Frontal cortex (tissue), 4 donors: ENCODE results near the gene PCDH15. TPM values are rescaled to one million over a fixed set of nuclear protein-coding genes. Genes with fewer than 3 reads are reported as not detected.

Experiments used
- DNase-seq, 2 donors: peaks; one replicate each; pipeline ENCODE4 v3.0.0; 2012; ENCODE audit warnings: low spot score in 2 of 2
- FAIRE-seq: peaks from 2 replicates; lab custom pipeline; 2012; peaks lifted over from hg19 to GRCh38; lab: Jason Lieb, UNC
- total RNA-seq: library from RNA; depleted of rRNA; stranded (reverse); fragments of >200 nt; gene quantifications from one replicate; pipeline ENCODE4 v1.2.3, GENCODE V29; 2014
- donor health status: control.
- donor health status: control.
- donor health status: control.

PCDH15 gene
- total RNA-seq, 1 donor from 2014 or later = 6.1 TPM

DNA sequence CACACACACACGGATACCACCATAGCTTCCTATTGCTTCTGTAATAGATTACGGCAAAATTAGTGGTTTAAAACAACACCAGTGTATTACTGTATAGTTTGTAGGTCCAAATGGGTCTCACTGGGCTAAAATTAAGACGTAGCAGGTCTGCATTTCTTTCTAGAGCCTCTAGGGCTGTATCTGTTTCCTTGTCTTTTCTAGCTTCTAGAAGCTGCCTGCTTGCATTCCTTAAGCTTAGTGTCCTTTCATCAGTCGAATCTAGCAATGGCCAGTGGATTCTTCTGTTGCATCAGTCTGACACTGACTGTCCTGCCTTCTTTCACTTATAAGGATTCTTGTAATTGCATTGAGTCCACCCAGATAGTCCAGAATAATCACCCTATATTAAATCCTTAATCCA lies 882.3 kb downstream of the PCDH15 start:
- DNase-seq (no peak), FAIRE-seq (no peak)

DNA sequence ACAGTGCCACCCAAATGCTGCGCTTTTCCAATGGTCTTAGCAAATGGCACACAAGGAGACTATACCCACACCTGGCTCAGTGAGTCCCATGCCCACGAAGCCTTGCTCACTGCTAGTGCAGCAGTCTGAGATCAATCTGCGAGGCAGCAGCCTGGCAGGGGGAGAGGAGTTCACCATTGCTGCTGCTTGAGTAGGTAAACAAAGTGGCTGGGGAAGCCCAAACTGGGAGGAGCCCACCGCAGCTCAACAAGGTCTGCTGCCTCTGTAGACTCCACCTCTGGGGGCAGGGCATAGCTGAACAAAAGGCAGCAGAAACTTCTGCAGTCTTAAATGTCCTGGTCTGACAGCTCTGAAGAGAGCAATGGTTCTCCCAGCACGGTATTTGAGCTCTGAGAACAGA lies 891.2 kb downstream of the PCDH15 start:
- DNase-seq = no peak
- no peak for FAIRE-seq

DNA sequence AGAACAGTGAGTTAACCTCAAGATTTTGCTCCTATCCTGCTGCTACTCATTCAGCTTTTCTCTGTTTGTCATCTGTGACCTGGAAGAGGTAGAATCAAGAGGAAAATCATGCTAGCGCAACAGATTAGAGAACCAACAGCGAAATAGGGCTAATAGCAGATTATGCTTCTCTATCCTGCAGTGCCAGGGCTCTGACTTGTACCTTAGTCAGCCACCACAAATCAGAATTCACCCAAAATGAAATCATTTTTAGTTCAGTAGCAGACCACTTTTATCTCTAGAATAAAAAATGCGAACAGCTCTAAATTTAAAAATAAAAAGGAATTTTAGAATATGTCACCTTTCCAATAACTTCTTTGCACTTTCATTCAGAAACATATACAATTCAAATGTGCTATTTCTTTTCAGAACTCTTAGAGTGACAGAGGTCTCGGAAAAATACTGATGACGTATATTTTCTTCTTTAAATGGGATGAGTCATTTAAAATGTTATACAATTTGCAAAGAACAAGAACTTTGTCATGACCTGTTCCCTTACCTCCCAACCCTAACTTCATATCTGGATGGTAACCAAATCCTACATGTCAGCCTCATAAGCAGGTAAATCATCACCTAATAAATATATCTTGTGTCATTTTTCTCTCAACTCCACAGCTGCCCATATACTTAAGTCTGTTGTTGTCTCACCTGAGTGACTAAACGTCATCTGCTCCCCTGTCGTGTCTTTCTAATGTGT lies 896.4 kb downstream of the PCDH15 start:
- FAIRE-seq (no peak), DNase-seq (no peak)

DNA sequence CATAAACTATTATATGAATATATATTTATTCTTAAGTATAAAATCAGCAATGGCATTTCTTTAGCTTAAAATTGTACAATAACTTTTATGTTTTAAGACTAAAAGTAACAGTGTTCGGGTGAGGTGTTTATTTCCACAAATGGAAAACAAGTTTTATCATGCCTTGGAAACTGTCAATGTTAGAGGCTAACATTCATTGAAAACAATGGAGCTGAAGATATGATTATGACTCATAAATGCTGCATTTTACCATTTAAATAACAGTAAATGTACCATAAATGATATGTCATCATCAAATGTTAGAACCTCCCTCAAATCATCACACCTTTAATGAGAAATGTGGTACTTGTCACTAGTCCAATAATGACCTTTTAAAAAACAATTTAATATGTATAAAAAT lies 897.3 kb downstream of the PCDH15 start:
- DNase-seq (no peak), FAIRE-seq (no peak)

DNA sequence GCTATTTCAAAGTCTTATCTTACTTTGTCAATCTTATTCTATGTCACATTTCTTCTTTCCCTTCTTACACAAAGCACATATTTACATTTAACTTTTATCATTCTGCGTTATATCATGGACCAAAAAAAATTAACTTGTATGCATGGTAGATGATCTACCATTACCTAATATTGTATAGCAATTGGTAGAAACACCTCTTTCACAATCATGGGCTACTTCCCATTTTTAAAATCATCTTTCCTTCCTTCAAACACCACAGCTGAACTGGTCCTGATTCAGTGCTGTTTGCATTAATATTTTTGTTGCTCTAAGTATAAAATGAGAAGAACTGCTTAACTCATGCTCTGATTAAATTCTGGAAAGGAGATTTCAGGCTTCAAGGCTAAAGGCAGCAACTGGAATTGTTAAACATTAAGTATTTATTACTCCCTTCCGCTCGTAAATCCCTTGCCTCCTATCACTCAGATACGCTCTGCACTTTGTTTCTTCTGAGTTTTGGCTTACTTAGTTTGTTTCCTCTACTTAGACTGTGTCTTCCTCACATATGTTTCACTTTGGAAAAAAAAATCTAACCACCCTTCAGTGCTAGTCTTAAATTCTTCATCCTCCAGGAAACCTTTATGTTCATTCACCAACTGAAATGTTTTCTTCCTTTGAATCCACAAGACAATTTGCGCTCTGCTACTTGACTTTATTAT lies 901.4 kb downstream of the PCDH15 start:
- FAIRE-seq (no peak), DNase-seq (no peak)

DNA sequence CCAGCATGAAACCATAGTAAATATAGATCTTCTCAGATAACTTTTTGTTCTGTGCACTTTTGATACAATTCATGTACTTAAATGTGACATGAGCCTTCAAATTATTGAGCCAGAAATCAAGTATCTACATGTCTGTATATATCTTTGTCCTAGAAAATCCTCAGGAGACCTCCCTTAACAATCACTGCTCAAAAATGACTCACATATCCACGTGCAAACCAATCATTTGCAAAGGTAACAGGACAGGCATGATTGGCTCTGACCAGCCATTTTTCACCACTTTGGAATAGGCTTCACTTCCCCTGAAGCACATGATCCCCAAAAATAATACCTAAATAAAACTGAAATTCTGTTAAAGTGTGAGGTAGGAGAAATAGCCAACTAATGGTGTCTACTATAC lies 902.5 kb downstream of the PCDH15 start:
- no peak for FAIRE-seq

DNA sequence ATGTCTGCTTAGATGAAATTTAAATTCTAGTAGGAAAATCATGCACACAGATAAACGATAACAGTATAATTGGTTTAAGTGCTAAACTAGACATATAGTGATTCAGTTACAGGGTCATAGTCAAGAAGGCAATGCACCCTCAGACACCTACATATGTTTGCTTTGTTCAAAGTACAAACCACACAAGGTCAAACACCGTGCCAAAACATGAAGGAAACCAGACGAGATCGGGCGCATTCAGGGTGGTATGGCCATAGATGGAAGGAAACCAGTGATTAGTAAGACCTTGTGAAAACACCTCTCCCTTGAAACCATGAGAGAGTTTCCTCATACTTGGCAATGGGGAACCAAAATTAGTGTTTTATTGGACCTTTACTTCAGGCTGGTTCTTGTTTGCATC lies 906.9 kb downstream of the PCDH15 start:
- no peak for FAIRE-seq
- DNase-seq = no peak

More for the DNA sequence above, 902.5 kb downstream of the PCDH15 start:
- DNase-seq = no peak

DNA sequence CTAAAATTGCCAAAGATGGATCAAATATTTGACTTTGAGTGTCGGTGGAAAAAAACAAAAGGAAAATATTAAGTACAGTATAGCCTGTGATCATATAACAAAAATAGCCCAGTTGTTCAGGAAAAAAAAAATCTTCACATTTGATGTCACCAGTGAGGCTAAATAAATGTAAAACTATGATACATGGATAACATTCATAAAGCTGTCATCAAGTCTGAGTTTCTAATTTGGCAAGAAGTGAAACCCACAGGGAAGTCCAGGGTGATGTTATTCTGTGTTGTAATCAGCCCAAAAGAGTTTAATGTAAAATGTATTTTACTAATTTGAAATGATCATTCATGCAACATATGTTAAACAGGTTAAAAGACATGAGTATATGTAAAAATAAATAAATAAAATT lies 908.0 kb downstream of the PCDH15 start:
- no peak for DNase-seq
- FAIRE-seq = no peak

DNA sequence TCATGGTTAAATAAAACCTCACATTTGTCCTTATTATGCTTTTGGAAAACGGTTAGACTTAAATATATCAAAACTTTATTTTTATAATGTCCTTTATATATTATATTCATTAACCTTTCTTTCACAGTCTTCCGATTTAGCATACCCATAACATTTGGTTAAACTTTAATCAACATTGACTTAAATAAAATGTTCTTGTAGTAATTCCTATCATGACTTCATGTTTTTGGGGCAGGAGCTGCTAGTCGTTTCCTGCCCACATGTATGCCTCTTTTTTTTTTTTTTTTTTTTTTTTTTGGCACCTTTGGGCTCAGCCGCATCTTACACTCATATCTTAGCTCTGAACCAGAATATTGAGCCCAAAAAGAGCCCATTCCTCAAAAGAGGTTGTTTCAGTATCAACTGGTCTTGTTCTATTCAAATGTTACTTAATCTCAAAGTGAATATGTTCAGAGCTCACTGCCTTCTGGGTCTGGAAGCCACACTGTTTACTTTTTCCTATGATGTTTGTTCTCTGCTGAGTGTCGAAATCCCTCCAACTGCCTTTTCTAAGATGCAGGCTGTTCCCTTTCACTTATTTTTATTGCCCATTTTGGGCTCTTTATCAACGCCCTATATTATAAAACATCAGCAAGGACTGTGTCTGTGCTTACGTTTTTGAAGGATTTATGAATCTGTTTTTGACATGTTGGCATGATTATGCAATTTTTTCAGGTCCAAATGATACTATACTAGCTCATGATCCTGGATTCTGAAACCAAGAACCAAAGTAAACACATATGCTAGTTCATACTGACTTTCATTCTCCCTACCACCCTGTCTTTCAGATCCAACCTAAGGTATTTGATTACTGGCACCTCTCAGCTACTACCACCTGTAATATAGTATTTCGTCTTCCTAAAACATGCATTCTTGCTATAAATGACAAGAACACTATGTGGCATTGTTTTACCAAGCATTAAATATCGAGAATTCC lies 914.4 kb downstream of the PCDH15 start:
- DNase-seq = no peak
- no peak for FAIRE-seq

DNA sequence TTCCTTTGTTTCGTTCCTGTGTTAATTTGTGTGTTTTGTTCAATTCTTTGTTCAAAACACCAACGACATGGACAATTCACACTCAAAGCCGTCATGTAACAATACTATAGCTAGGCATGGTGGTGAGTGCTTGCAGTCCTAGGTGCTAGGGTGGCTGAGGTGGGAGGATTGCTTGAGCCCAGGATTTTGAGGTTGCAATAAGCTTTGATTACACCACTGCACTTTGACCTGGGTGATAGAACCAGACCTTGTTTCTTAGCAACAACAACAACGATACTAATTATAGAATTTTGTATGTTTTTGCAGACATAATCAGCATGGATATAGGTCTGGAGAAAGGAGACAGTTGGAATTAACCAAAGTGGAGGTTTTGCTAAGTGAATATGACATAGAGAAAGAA lies 936.2 kb downstream of the PCDH15 start:
- FAIRE-seq (no peak), DNase-seq (no peak)

DNA sequence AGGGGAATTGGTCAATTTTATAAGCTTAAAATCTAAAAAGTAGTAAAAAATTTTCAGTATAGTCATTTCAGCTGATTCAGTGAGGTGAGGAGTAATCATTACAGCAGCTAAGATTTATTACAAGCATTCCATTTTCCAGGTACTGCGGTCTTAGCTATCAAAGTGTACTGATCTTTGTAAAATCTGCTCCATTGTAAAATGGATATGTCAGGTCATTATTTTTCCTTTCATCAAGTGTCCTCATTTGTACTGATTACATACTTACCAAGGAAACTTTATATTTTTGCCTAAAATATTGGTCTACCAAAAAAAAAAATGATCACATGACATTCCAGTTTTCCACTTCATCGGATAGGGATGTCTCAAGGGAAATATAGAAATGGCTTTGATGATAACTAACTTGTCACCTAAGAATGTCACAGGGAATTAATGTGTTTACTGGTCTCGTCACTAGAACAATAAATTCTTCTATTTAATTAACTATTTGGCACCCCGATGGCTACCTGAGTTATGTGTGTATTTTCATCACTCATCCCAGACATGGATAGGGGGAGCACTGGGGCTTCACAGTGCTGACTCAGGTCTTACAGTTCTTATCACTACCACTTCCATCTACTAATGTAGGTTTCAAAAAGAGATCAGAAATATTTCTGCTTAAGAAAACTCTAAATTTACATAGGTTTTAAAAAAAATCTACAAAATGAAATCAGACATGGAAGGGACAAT lies 948.4 kb downstream of the PCDH15 start:
- FAIRE-seq = no peak

DNA sequence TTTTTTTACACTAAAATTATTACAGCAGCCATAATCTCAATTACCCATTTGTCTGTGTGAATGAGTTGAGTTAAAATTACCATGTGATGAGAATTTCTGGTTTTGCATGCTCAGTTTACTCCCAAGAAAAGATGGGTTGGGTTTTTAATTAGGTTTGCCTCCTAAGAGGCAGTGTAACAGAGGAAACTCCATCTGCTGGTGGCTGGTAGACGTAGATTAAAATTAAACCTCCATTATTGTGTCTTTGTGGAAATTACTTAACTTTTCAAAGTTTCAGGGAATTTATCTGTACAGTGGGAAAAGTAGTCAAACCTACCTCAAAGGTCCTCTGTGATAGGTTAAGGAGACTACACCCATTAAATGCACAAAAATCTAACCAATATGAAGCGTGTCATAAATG lies 954.2 kb downstream of the PCDH15 start:
- DNase-seq = no peak
- no peak for FAIRE-seq

More for the DNA sequence above, 948.4 kb downstream of the PCDH15 start:
- no peak for DNase-seq

DNA sequence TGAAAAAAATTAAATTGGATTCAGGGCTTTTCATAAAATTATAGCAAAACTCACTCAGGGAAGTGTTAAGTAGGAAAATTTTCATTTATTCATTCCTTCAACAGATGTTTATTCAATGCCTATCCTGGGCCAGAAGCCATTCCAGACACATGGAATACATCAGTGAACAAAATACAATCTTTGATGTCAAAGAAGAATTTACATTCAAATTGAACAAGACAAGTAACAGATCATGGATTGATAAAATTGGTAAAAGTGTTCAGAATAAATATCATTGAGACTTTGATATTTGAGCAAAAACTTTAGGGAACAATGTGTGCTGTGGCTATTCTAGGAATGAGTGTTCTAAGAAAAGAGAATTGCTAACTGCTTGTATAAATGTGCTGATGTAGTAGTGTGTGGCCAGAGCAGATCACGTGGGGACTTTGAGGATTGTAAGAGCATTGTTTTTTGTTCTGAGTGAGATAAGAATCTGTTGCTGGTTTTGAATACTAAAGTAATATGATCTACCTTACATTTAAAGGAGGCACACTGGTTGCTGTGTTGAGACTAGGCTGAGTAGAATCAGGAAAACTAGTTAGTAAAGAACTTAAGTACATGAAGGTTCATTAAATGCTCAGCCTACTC lies 957.2 kb downstream of the PCDH15 start:
- DNase-seq (no peak), FAIRE-seq (peak; percentile 23)

DNA sequence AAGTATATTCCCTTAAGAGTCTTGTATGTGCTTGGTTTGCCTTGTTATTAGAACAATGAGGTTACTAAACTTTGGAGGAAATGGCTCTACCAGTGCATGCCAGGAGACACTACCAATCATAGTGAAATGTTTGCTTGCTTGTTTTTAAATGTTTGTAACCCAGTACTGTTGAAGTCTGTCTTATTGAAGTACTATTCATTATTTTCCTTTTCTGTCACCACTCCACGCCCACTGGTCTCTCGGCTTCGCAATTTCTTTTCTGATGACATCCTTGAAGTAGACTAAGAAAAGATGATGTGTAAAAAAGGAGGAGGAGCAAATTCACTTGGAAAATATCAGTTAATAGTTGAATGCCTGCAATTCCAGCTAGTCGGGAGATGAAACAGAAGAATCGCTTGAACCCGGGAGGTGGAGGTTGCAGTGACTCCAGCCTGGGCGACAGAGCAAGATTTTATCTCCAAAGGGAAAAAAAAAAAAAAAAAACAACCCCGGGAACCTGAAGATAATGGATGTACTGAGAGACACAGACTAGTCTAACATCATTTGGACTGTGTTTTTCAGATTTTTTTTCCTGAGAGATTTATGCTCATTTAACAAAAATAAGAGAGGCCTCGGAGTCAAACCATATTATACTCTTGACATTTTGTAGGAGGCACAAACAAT lies 959.4 kb downstream of the PCDH15 start:
- DNase-seq = no peak
- no peak for FAIRE-seq

DNA sequence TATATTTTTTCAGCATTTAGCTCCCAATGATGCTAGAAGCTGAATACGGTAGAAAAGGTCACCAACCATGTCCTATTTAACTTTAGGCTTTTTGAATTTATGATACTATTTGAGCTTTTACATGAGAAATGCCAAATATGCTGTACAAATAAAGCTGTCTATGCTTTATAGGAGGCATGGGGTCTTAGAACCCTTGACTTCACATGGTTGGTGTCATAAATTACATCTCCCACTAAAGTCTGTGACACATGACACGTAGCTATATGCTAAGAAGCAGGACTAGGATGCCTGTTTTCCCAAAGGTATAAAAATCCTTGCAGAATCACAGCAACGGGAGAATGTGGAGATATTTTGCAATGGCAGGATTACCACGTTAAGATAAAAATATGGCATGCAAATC lies 960.4 kb downstream of the PCDH15 start:
- FAIRE-seq (no peak), DNase-seq (no peak)

DNA sequence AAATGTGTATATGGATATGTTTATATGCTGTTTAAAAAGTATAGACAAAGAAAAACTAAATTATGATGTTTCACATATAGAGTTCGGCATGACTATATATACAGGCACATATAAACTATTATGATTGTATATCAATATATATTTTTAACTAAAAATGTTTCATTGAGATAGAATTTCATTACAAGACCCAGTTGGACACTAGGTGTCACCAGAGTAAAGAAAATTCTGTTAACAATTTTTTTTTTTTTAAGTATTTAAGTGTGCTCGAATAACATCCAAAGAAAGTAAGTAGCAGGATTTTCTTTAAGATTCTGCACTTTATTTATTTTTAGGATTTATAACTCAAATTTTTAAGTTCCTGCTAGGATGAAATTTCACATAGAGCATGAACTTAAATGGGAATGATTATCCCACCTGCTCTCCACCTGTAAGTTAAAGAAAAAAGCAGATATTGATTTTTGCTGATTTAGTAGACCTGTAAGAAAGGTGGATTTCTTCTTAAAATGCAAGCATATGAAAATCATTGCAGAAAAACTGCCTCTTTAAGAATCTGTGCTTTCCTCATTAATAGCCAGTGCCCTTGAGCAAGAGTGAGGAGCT lies 961.5 kb downstream of the PCDH15 start:
- DNase-seq = no peak
- no peak for FAIRE-seq

DNA sequence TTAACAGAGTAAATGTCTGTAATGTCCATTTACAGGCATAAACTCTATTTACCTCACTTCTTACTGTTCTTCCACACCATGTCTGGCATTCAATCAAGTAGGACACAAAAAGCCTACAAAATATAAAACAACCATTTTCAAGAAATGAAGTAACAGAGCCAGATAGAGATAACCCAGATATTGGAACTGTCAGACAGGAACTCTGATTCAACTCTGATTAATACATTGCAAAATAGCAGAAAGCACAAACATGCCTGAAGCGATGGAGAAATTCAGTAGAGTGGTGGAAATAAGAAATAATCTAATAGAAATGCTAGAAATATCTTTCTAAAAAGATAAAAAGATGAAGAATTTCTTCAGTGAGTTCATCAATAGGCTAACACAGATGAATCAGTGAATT lies 964.4 kb downstream of the PCDH15 start:
- DNase-seq = no peak
- no peak for FAIRE-seq

DNA sequence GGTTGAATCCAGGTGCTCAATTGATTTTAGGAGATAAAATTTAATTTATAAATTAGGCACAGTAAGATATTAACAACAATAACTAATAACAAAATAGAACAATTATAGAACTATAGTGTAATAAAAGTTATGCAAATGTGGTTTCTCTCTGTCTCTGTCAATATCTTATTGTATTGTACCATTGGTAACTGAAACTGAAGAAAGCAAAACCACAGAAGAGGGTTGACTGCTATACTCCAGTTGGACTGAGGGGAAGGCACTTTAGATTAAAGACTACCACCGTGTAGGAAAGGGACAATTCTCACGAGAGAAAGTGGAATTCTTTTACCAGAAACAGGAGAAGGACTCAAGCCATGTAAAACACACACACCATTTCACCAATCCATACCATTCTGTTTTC lies 967.1 kb downstream of the PCDH15 start:
- no peak for FAIRE-seq

DNA sequence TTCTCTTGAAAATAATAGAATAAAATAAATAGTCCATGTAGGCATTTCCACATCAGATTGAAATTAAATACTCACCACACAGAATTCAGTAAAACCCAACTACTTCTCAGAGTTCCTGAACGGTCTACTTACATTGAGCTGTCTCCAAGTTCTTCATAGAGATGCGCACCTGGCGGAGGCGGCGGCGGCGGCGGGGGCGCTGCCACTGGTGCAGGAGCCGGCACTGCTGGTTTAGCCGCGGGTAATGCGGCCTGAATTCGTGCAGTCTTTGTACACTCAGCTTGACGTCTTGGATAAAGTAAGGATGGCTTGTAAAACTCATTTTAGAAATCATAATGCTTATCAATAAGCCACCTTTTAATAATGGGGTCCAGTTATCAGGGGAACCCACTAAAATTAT lies 973.8 kb downstream of the PCDH15 start:
- no peak for FAIRE-seq
- DNase-seq = no peak

More for the DNA sequence above, 967.1 kb downstream of the PCDH15 start:
- DNase-seq = no peak
